Epithelial cell of proximal tubule (primary cell): ENCODE data around the gene SCAND1. TPM values are rescaled to one million over a fixed set of nuclear protein-coding genes. Genes with fewer than 3 reads are reported as not detected.

Experiments
- DNase-seq: peaks from one replicate; pipeline ENCODE4 v3.0.0-alpha.2; 2011; ENCODE audit warnings: low read depth
- H3K4me3 ChIP-seq: 2 replicates; pipeline ENCODE4 v1.5.1; 2011; ENCODE audit warnings: low read depth, mild to moderate bottlenecking, low read length
- total RNA-seq: library from RNA; depleted of rRNA; stranded (reverse); fragments of >200 nt; gene quantifications from 2 replicates; pipeline ENCODE4 v1.2.3, GENCODE V29; 2015
- TF ChIP-seq, protein P1 (sequence below): conservative IDR thresholded peaks from 2 replicates; pipeline ENCODE4 v1.5.1; 2012; ENCODE audit warnings: low read depth, mild to moderate bottlenecking, low read length

SCAND1 gene
- total RNA-seq, 1 donor from 2014 or later, result 117 TPM

DNA sequence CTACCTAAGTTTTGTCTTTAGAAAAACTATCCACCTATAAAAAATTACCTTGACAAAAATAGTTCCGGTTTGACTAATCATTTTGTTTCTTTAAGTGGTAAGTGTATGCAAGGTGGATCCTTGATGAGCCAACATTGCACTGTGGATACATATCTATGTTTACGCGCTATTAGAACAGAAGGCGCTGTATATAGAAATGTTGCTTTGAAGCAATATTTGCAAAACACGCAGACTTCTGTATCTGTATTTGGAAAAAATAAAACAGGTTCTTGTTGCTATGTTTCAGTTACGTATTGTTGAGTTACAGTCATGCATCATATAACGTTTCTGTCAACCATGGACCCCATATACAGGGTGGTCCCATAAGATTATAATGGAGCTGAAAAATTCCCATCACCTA is 4.2 kb downstream of the SCAND1 start:
- no peak for DNase-seq
- TF ChIP-seq, protein P1, sequence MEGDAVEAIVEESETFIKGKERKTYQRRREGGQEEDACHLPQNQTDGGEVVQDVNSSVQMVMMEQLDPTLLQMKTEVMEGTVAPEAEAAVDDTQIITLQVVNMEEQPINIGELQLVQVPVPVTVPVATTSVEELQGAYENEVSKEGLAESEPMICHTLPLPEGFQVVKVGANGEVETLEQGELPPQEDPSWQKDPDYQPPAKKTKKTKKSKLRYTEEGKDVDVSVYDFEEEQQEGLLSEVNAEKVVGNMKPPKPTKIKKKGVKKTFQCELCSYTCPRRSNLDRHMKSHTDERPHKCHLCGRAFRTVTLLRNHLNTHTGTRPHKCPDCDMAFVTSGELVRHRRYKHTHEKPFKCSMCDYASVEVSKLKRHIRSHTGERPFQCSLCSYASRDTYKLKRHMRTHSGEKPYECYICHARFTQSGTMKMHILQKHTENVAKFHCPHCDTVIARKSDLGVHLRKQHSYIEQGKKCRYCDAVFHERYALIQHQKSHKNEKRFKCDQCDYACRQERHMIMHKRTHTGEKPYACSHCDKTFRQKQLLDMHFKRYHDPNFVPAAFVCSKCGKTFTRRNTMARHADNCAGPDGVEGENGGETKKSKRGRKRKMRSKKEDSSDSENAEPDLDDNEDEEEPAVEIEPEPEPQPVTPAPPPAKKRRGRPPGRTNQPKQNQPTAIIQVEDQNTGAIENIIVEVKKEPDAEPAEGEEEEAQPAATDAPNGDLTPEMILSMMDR, result no peak
- H3K4me3 ChIP-seq, result no peak overlapping the region

DNA sequence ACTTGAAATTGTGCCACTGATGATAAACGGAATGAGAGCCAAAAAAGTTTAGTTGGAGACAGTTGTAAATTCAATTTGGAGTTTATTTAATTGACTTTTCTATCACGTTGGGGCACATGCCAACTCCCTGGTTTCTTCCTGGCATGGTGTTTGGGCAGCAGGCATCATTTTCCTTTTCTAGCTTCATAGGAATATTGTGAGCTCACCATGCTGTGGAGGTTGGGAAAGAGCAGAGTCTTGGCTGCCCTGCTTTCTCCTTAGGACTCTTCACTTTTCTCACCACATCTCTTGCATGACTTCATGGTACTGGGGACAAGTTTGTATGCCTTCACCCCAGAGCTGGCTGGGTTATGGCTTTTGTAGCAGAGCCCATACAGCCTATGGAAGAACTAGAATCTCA is 6.4 kb downstream of the SCAND1 start:
- DNase-seq, result no peak
- TF ChIP-seq, protein P1, result no peak
- H3K4me3 ChIP-seq, result no peak overlapping the region

DNA sequence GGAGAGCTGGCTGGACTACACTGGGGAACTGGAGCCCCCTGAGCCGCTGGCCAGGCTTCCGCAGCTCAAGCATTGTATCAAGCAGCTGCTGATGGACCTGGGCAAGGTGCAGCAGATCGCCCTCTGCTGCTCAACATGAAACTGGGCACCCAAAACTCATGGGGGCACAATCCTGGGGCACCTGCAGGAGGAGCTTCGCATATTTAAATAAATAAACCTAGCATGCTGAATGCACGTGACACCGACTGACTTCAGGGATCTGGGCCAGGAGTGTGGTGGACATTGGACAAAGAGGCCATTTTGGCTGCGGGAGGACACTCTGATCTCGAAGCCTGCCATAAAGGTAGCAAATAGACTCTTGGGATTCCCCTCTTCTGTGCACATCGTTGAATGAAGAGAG is 6.8 kb downstream of the SCAND1 start:
- no peak overlapping the region for H3K4me3 ChIP-seq
- no peak for DNase-seq
- TF ChIP-seq, protein P1, result peak; percentile 62

DNA sequence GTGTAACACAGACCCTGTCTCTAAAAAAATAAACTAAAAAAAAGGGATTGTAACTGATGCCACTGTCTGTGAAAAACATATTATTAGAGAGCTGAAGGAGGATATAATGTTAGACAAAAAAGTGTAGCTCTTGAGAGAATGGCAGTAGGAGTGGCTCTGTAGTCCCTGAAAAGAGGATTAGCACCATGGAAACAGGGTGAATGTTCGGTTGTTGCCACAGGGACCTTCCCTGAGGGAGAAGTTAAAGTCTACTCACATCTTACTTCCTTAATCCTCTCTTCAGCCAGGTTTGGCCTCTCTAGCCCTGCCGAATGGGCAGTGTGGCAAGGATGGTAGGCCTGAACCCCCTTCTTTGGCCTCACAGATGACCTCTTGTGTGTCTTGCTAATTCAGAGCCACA is 12.1 kb downstream of the SCAND1 start:
- H3K4me3 ChIP-seq, result no peak overlapping the region
- TF ChIP-seq, protein P1, result no peak
- DNase-seq, result no peak

DNA sequence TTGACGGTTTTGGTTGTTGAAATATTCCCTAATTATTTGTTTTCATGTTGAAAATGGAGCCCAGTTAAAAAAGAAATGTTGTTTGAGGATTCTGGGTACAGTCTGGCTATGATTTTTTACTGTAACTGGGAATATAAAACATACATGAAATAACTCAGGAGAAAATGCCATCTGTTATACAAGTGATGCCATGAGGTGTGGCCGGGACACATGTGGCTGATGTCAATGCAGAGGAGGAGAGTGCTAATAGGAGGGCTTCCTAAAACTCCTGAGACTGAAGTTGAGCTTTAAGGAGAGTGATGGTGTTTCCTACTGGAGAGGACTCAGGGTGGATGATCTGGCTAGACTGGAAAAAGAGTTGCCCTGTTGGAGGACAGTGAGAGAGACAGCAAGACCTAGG is 12.7 kb downstream of the SCAND1 start:
- no peak overlapping the region for H3K4me3 ChIP-seq
- no peak for DNase-seq
- TF ChIP-seq, protein P1, result no peak

DNA sequence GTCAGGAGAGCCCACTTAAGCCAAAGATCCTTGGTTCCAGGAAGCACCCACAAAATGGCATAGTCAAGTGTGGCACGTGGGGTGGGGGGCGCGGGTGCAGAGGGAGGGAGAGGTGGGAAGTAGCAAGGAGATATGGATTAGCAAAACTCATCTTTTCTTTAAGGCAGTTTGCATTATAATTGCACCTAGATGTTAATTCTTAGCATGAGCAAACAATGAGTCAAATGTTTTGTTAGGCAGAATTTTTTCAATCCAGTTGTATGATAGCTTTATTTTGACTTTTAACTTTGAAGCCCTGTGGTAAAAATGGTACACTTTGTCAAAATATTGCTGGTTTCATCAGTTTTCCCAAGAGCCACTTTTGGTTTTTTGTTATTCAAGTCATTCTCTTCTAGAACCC is 15.0 kb downstream of the SCAND1 start:
- H3K4me3 ChIP-seq, result no peak overlapping the region
- DNase-seq, result no peak
- TF ChIP-seq, protein P1, result no peak

DNA sequence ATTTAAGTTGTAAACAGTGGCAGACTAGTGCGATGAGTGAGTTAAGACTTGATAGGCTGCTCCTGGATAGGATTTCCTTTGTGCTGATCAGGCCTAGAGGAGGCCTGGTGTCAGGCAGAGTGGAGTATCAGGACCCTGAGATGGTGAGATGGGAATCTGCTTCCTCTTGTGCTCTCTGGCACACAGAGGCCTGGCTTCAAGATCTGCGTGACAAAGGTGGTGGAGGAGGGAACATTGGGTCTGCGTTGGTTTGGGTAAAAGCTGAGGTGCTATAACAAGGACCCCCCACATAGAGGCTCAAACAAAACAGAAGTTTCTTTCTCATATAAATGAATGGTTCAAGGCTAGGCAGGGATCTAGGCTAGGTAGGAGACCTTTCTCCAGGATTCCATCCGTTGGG is 20.3 kb downstream of the SCAND1 start:
- H3K4me3 ChIP-seq, result no peak overlapping the region
- DNase-seq, result no peak
- TF ChIP-seq, protein P1, result no peak
